NB4 (cell line): ENCODE results near the gene PRL.

ENCODE experiments used
- CTCF ChIP-seq: IDR thresholded peaks from one replicate; pipeline ENCODE4 v1.5.1; 2012; ENCODE audit warnings: low read depth, low read length
- MYC ChIP-seq: IDR thresholded peaks from 2 replicates; pipeline ENCODE4 v1.6.1; 2011; ENCODE audit warnings: low read depth, low read length
- POLR2A ChIP-seq: IDR thresholded peaks from 2 replicates; pipeline ENCODE4 v1.6.1; 2011; ENCODE audit warnings: mild to moderate bottlenecking; ENCODE audit not compliant: insufficient read length; ENCODE audit errors: extremely low read depth

GRCh38 chr6:22298475-22298890 is 1.6 kb upstream of the PRL start:
- TF ChIP-seq CTCF (no peak), POLR2A (no peak), MYC (no peak)
